Measurements from ENCODE around the gene OSBPL10. TPM values are rescaled to one million over a fixed set of nuclear protein-coding genes. Genes with fewer than 3 reads are reported as not detected.

The OSBPL10 gene
- total and polyA plus RNA-seq, 7 donors: 2.3 to 77.7 (median 8.5) TPM

DNA sequence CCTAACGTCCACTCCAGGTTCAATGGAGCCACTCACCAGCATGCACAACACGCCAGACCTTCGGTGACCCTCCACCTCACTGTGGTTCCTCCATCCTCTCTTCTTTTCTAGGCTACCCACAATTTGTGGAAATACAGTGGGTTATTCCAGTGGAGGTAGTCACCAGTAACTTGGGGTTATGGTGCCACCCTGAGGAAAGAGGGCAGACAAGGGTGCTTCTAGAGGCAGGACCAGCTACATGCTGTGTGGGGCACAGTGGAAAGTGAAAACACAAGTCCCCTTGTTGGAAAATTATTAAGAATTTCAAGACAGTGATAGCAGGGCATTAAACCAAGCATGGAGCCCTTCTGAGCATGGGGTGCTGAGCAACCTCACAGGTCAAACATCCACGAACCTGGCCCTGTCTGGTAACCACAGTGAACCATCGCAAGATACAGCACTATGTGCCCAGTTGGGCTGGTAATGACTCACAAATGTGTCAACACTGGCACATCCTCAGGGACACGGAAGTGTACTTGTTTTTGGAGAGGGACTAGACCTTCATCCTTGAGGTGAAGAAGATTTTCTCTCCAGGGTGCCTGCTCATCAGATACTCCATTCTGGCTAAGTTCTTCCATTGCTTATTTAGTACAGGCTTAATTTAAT, 281.6 kb downstream of the OSBPL10 start:
- H3K9me3 ChIP-seq: no peaks in the 10 kb centered on the region
- intact Hi-C loops (cut with DNase I): no loop called here
- TF ChIP-seq POLR2AphosphoS5 (IDR thresholded peaks at IDR 0.05) (no peak), POLR2A (IDR thresholded peaks at IDR 0.05) (no peak), EP300 (IDR thresholded peaks at IDR 0.05) (no peak)
- TF ChIP-seq, protein P1, sequence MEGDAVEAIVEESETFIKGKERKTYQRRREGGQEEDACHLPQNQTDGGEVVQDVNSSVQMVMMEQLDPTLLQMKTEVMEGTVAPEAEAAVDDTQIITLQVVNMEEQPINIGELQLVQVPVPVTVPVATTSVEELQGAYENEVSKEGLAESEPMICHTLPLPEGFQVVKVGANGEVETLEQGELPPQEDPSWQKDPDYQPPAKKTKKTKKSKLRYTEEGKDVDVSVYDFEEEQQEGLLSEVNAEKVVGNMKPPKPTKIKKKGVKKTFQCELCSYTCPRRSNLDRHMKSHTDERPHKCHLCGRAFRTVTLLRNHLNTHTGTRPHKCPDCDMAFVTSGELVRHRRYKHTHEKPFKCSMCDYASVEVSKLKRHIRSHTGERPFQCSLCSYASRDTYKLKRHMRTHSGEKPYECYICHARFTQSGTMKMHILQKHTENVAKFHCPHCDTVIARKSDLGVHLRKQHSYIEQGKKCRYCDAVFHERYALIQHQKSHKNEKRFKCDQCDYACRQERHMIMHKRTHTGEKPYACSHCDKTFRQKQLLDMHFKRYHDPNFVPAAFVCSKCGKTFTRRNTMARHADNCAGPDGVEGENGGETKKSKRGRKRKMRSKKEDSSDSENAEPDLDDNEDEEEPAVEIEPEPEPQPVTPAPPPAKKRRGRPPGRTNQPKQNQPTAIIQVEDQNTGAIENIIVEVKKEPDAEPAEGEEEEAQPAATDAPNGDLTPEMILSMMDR (IDR thresholded peaks at IDR 0.05): no peak
- 87 to 89% methylated on average over 6 of the region's 6 CpGs for WGBS, 2 donors
- no peaks in the 10 kb centered on the region for H3K4me1 ChIP-seq
- DNase-seq: no peak
- no peak overlapping the region for H3K27ac ChIP-seq
- H3K36me3 ChIP-seq: peaks cover 0 to 7% (median 0%) of the 10 kb centered on the region in 4 donors
- H3K27me3 ChIP-seq: no peaks in the 10 kb centered on the region
- no peak overlapping the region for H3K4me3 ChIP-seq

DNA sequence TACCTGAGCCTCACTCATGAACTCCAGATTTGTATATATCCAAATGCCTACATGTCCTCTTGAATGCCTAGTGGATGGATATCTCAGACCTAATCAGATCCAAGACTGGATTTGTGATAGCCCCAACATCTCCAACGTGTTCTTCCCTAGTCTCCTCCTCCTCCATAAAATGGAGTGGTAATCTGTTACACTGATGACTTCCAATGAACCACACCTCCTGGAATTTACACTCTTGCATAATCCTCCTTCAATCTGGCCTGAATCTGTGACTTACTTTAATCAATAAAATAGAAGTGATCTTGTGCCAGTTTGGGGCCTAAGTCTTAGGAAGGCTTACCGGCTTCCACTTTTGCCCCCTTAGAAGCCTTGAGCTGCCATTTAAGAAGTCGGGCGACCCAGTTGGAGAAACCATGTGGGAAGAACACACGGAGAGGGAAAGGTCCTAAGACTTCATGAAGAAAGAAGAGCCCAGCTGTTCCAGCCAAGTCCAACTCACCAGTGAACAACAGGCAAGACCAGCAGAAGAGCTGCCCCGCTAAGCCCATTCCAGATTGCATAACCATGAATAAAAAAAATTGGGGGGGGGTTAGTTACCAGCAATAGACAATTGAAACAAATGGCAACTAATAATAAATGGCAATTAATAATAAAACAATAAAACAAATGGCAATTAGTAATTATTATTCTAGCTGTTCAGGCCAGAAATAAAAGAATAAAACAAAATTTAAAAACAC, 284.1 kb downstream of the OSBPL10 start:
- no peak overlapping the region for H3K4me3 ChIP-seq
- peaks cover 0 to 7% (median 0%) of the 10 kb centered on the region in 4 donors for H3K36me3 ChIP-seq
- no peak for DNase-seq
- WGBS, 2 donors: 86 to 94% methylated on average over 6 of the region's 6 CpGs
- no peaks in the 10 kb centered on the region for H3K27me3 ChIP-seq
- no peaks in the 10 kb centered on the region for H3K9me3 ChIP-seq
- no peaks in the 10 kb centered on the region for H3K4me1 ChIP-seq
- TF ChIP-seq, protein P1 (IDR thresholded peaks at IDR 0.05): no peak
- TF ChIP-seq EP300 (IDR thresholded peaks at IDR 0.05): no peak
- no peak for TF ChIP-seq POLR2AphosphoS5 (IDR thresholded peaks at IDR 0.05)
- TF ChIP-seq POLR2A (IDR thresholded peaks at IDR 0.05): no peak
- no peak overlapping the region for H3K27ac ChIP-seq
- intact Hi-C loops (cut with DNase I): no loop called here

DNA sequence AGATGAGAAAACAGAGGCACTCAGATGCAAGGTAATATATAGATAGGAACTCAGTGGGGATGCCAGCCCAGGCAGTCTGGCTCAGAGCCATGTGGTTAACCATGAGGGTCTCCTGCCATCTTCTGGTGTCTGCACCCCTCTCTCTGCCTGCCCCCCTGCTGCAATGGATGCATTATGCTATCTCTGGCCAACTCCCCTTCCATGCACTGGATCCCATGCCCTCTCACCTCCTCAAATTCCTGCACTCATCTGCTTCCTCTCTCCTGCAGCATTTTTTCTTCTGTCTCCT, 285.1 kb downstream of the OSBPL10 start:
- intact Hi-C loops (cut with DNase I): no loop called here
- TF ChIP-seq EP300 (IDR thresholded peaks at IDR 0.05): no peak
- no peak for TF ChIP-seq POLR2AphosphoS5 (IDR thresholded peaks at IDR 0.05)
- TF ChIP-seq, protein P1 (IDR thresholded peaks at IDR 0.05): no peak
- no peak for TF ChIP-seq POLR2A (IDR thresholded peaks at IDR 0.05)

DNA sequence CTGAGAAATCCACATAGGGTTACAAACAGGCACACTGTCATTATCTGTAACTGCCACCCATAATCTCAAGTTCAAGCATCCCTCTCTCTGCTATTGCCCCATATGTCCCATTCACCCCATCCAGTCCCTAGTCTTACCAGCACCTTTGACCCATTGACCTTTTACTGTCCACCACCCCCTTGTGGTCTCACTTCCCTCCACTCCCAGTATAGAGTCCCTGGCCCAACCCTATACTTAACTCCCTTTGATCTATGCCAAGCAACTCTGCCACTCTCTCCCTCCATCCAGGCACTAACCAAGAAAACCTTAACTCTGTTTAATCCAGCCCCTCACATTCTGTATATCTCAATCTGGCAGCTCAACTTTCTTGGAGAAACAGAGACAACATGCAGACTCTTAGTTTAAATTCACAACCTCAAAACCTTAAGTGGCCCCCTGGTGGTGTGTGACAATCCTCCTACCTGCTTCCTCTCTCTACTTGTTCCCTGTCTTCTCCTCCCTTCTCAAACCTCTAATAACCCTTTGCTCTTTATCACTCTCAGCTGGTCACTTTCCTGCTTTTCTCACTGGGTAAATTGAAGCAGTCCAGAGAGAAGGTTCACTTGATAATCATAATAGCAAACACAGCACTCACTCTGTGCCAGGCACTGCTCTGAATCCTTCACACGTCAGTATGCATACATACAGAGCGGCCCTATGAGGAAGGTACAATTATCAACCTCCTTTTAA, 285.6 kb downstream of the OSBPL10 start:
- no peaks in the 10 kb centered on the region for H3K9me3 ChIP-seq
- no peaks in the 10 kb centered on the region for H3K36me3 ChIP-seq
- no peak for TF ChIP-seq EP300 (IDR thresholded peaks at IDR 0.05)
- DNase-seq: no peak
- H3K4me1 ChIP-seq: no peaks in the 10 kb centered on the region
- 97 to 98% methylated on average over 2 of the region's 2 CpGs for WGBS, 2 donors
- no peaks in the 10 kb centered on the region for H3K27me3 ChIP-seq
- intact Hi-C loops (cut with DNase I): no loop called here
- no peak overlapping the region for H3K27ac ChIP-seq
- H3K4me3 ChIP-seq: no peak overlapping the region

More for the DNA sequence above, 285.1 kb downstream of the OSBPL10 start:
- DNase-seq: no peak
- Histone ChIP-seq H3K27ac (no peak overlapping the region), H3K9me3 (no peaks in the 10 kb centered on the region), H3K36me3 (peaks cover 0 to under 1% (median 0%) of the 10 kb centered on the region in 4 donors), H3K27me3 (no peaks in the 10 kb centered on the region), H3K4me1 (no peaks in the 10 kb centered on the region), H3K4me3 (no peak overlapping the region)

DNA sequence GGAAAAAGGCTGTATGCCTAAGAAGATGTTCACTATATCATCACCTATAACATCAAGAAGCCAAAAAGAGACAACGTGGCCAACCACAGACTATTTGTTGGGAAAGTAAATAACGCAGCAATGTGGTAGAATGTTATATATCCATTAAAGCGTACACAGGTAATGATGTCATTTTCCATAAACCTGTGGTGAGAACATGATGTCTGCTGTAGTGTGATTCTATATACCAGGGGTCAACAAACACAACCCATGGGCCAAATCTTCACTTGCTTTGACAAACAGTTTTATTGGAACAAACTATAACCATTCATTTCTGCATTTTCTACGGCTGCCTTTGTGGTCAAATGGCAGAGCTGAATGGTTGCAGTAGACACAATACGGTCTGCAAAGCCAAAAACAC, 287.7 kb downstream of the OSBPL10 start:
- Histone ChIP-seq H3K4me3 (no peak overlapping the region), H3K27ac (no peak overlapping the region), H3K4me1 (peaks cover 0 to 5% (median 0%) of the 10 kb centered on the region in 4 donors), H3K27me3 (no peaks in the 10 kb centered on the region), H3K9me3 (no peaks in the 10 kb centered on the region), H3K36me3 (no peaks in the 10 kb centered on the region)
- TF ChIP-seq, protein P1 (IDR thresholded peaks at IDR 0.05): no peak
- no peak for TF ChIP-seq EP300 (IDR thresholded peaks at IDR 0.05)
- TF ChIP-seq POLR2A (IDR thresholded peaks at IDR 0.05): no peak
- TF ChIP-seq POLR2AphosphoS5 (IDR thresholded peaks at IDR 0.05): no peak
- intact Hi-C loops (cut with DNase I): no loop called here
- no peak for DNase-seq
- 85 to 92% methylated on average over 5 of the region's 5 CpGs for WGBS, 2 donors
